ENCODE data around the gene C9orf50. TPM values are rescaled to one million over a fixed set of nuclear protein-coding genes. Genes with fewer than 3 reads are reported as not detected.

C9orf50 gene
- total RNA-seq, 1 donor from 2014 or later, result 0.43 TPM

- Mint-ChIP-seq H3K27me3 (no peaks in the 10 kb centered on the region), H3K4me1 (ENCODE audit: low read depth) (peaks cover 10% of the 10 kb centered on the region), H3K9me3 (ENCODE audit: low read depth) (no peaks in the 10 kb centered on the region), H3K4me3 (ENCODE audit: low read depth) (peak within 1 kb of the TSS; percentile 74), H3K36me3 (ENCODE audit: insufficient read depth) (peaks cover 5% of the 10 kb centered on the region), H3K27ac (peak within 1 kb of the TSS; percentile 93)
- TF ChIP-seq CTCF (IDR thresholded peaks at IDR 0.05; ENCODE audit: unreplicated experiment), result peak; percentile 100
- peak; percentile 100 for DNase-seq (ENCODE audit: low spot score, unreplicated experiment)
Observed at GRCh38 chr9:129641750-129642585, 21.1 kb upstream of the C9orf50 start, which contains the start of gene ASB6. Gene ASB6 (minus strand): TSS chr9:129642151. CDS start chr9:129641999, 152 bp downstream.

GRCh38 chr9:129640871-129641749, 20.2 kb upstream of the C9orf50 start:
- no peaks in the 10 kb centered on the region for H3K27me3 Mint-ChIP-seq
- H3K27ac Mint-ChIP-seq, result peak overlapping the region; percentile 46
- TF ChIP-seq CTCF (IDR thresholded peaks at IDR 0.05; ENCODE audit: unreplicated experiment), result no peak
- no peak for DNase-seq (ENCODE audit: low spot score, unreplicated experiment)
- peaks cover 5% of the 10 kb centered on the region for H3K36me3 Mint-ChIP-seq (ENCODE audit: insufficient read depth)
- H3K4me3 Mint-ChIP-seq (ENCODE audit: low read depth), result peak overlapping the region; percentile 74
- peaks cover 10% of the 10 kb centered on the region for H3K4me1 Mint-ChIP-seq (ENCODE audit: low read depth)
- no peaks in the 10 kb centered on the region for H3K9me3 Mint-ChIP-seq (ENCODE audit: low read depth)

- no peak for DNase-seq (ENCODE audit: low spot score, unreplicated experiment)
Observed at GRCh38 chr9:129640086-129640870, 19.4 kb upstream of the C9orf50 start.

GRCh38 chr9:129639756-129640085, 18.8 kb upstream of the C9orf50 start:
- H3K27ac Mint-ChIP-seq, result no peak overlapping the region
- peak overlapping the region; percentile 74 for H3K4me3 Mint-ChIP-seq (ENCODE audit: low read depth)
- TF ChIP-seq CTCF (IDR thresholded peaks at IDR 0.05; ENCODE audit: unreplicated experiment), result no peak
- no peaks in the 10 kb centered on the region for H3K9me3 Mint-ChIP-seq (ENCODE audit: low read depth)
- DNase-seq (ENCODE audit: low spot score, unreplicated experiment), result no peak
- no peaks in the 10 kb centered on the region for H3K27me3 Mint-ChIP-seq
- peaks cover 10% of the 10 kb centered on the region for H3K4me1 Mint-ChIP-seq (ENCODE audit: low read depth)
- H3K36me3 Mint-ChIP-seq (ENCODE audit: insufficient read depth), result peaks cover 7% of the 10 kb centered on the region

More at GRCh38 chr9:129640086-129640870, 19.4 kb upstream of the C9orf50 start:
- H3K9me3 Mint-ChIP-seq (ENCODE audit: low read depth), result no peaks in the 10 kb centered on the region
- no peak overlapping the region for H3K27ac Mint-ChIP-seq
- TF ChIP-seq CTCF (IDR thresholded peaks at IDR 0.05; ENCODE audit: unreplicated experiment), result no peak
- H3K36me3 Mint-ChIP-seq (ENCODE audit: insufficient read depth), result peaks cover 5% of the 10 kb centered on the region
- H3K4me1 Mint-ChIP-seq (ENCODE audit: low read depth), result peaks cover 10% of the 10 kb centered on the region
- H3K4me3 Mint-ChIP-seq (ENCODE audit: low read depth), result peak overlapping the region; percentile 74
- H3K27me3 Mint-ChIP-seq, result no peaks in the 10 kb centered on the region
